ENCODE results near the gene PSMC4.
"Not testable (repeated sequence)": the region's sequence is repeated elsewhere in the genome, so short reads cannot be mapped to it uniquely, and the experiment has no call there.

The PSMC4 gene

GRCh38 chr19:39949026-39949747, 21.8 kb upstream of the PSMC4 start:
- DNase-seq, result no peak

GRCh38 chr19:39951065-39951650, 19.8 kb upstream of the PSMC4 start:
- DNase-seq, result no peak

- DNase-seq, result no peak
Measured at GRCh38 chr19:39951686-39952085, 19.3 kb upstream of the PSMC4 start.

- DNase-seq, result no peak
Measured at GRCh38 chr19:39953915-39954314, 17.1 kb upstream of the PSMC4 start.

- not testable (repeated sequence) for DNase-seq
Measured at GRCh38 chr19:39957886-39958285, 13.1 kb upstream of the PSMC4 start.

DNA sequence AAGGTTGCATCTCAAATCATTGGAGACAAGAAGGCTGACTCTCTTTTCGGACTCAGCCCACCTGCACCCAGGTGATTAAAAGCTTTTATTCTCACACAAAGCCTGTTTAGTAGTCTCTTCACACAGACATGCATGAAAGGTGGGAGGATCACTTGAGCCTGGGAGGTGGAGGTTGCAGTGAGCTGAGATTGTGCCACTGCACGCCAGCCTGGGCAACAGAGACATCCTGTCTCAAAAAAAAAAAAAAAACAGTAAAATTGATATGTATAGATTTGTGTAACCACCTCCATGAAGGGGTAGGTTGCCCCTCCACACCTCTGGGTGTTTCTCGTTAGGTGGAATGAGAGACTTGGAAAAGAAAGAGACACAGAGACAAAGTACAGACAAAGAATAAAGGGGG, 12.0 kb upstream of the PSMC4 start:
- not testable (repeated sequence) for DNase-seq

DNA sequence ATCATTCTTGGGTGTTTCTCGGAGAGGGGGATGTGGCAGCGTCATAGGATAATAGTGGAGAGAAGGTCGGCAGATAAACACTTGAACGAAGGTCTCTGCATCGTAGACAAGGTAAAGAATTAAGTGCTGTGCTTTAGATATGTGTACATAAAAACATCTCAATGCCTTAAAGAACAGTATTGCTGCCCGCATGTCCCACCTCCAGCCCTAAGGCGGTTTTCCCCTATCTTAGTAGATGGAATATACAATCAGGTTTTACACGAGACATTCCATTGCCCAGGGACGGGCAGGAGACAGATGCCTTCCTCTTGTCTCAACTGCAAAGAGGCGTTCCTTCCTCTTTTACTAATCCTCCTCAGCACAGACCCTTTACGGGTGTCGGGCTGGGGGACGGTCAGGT, 11.6 kb upstream of the PSMC4 start:
- DNase-seq, result not testable (repeated sequence)

GRCh38 chr19:39963898-39964297, 7.1 kb upstream of the PSMC4 start:
- DNase-seq, result no peak

- DNase-seq, result no peak
Measured at GRCh38 chr19:39966617-39967016, 4.3 kb upstream of the PSMC4 start.

DNA sequence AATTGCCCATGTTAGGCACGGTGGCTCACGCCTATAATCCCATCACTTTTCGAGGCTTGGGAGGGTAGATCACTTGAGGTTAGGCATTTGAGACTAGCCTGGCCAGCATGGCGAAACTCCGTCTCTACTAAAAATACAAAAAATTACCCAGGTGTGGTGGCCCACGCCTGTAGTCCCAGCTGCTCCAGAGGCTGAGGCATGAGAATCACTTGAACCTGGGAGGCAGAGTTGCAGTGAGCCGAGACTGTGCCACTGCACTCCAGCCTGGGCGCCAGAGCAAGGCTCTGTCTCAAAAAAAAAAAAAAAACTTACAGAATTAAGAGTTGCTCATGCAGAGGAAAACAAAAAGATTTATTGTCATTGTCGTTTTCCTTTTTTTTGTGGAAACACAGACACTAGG, 3.4 kb upstream of the PSMC4 start:
- no peak for DNase-seq

DNA sequence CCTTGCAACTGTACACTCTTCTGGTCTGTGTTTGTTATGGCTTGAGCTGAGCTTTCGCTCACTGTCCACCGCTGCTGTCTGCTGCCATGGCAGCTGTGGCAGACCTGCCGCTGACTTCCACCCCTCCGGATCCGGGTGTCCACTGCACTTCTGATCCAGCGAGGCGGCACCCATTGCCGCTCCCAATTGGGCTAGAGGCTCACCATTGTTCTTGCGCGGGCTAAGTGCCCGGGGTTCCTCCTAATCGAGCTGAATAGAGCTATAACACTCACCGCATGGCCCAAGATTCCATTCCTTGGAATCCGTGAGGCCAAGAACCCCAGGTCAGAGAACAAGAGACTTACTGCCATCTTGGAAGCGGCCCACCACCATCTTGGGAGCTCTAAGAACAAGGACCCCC, 2.2 kb upstream of the PSMC4 start:
- DNase-seq, result no peak

- no peak for DNase-seq
Measured at GRCh38 chr19:39969266-39969665, 1.7 kb upstream of the PSMC4 start.

DNA sequence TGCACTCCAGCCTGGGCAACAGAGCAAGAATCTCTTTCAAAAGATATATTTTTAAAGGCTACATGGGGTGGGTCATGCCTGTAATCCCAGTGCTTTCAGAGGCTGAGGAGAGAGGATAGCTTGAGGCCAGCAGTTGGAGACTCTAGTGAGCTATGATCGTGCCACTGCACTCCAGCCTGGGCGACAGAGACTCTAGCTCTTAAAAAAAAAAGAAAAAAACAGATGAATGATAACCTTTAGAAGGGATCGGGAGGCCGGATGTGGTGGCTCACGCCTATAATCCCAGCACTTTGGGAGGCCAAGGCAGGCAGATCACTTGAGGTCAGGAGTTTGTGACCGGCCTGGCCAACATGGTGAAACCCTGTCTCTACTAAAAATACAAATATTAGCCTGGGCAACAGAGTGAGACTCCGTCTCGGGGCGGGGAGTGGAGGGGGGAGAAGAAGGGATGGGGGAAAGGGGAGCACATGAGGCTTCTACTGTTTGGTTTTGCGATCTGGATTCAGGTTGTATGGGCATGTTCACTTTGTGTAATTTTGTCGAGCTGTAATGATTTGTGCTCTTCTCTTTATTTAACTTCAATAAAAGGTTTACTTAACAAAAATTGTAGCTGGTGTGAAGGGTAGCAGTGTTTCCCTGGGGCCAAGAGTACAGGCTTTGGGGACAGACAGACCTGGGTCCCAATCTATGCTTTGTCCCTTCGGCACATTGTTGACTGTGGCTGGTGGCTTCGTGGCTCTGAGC, 1.1 kb upstream of the PSMC4 start:
- no peak for DNase-seq

- peak; percentile 28 for DNase-seq
Measured at GRCh38 chr19:39970425-39970674, 615 bp upstream of the PSMC4 start.

- DNase-seq, result no peak
Measured at GRCh38 chr19:39971380-39972035, 543 bp downstream of the PSMC4 start.

GRCh38 chr19:39974377-39975155, 3.6 kb downstream of the PSMC4 start:
- DNase-seq, result no peak

- no peak for DNase-seq
Measured at GRCh38 chr19:39982883-39983282, 11.9 kb downstream of the PSMC4 start.

DNA sequence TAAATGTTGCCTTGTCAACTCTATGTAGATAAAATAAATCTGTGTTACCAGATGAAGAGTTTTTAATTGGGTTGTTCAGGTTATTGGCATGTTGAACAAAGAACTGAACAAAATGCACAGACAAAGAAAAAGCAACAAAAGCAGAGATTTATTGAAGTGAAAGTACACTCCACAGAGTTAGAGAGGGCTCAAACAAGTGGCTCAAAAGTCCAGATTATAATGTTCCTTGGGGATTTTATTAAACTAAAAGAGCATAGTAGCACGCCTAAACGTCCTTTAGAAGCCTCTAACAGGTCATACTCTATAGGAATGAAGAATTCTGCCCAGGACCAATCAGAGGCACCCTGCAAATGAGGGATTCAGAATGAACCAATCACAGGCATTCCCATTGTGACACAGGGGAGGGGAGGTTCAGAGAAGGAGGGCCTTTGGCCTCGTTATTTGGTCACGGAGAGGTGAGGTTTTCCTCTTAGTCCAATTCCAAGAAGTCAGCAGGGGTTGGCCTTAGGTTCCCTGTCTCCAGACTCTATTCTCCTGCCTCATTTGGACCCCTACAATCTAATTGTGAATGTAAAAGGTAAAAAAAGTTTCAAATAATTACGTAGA, 12.8 kb downstream of the PSMC4 start:
- DNase-seq, result no peak

DNA sequence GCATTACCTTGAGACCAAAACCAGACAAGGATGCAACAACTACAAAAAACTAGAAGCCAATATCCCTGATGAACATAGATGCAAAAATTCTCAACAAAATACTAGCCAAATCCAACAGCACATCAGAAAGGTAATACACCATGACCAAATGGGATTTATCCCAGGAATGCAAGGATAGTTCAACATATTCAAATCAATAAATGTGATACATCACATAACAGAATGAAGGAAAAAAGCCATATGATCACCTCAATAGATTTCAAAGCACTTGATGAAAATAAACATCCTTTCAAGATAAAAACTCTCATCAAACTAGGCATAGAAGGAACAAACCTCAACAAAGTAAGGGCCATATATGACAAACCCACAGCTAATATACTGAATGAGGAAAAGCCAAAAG, 15.7 kb downstream of the PSMC4 start:
- DNase-seq, result no peak

GRCh38 chr19:39987167-39987566, 16.2 kb downstream of the PSMC4 start:
- DNase-seq, result no peak

DNA sequence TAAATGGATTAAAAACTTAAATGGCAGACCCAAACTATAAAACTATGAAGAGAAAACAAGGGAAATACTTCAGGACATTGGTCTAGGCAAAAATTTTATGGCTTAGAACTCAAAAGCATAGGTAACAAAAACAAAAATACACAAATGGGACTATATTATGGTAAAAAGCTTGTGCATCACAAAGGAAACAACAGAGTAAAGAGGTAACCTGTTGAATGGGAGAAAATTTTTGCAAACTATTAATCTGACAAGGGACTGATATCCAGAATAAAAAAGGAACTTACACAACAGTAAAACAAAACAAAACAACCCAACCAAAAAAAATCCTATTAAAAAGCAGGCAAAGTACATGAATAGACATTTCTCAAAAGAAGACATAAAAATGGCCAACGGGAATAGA, 16.6 kb downstream of the PSMC4 start:
- no peak for DNase-seq

GRCh38 chr19:39993605-39994004, 22.6 kb downstream of the PSMC4 start:
- no peak for DNase-seq

DNA sequence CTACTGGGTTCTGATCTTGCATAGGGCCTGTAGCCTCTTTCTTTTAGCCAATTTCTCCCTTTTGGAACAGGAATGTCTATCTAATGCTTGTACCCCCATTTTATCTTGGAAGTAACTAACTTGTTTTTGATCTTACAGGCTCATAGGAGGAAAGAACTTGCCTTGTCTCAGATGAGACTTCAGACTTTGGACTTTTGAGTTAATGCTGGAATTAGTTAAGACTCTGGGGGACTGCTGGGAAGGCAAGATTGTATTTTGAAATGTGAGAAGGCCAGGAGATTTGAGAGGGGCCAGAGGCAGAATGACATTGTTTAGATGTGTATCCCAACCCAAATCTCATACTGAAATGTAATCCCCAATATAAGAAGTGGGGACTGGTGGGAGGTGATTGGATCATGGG, 23.4 kb downstream of the PSMC4 start:
- no peak for DNase-seq
